H1 (cell line): Measurements from ENCODE around the gene CAMK2G. TPM values are rescaled to one million over a fixed set of nuclear protein-coding genes. Genes with fewer than 3 reads are reported as not detected.
A peak's percentile ranks its signal among the peaks of the same experiment; 100 is the strongest.

ENCODE experiments used
- ASH2L ChIP-seq: fragments of 200-600, 300-600 bp; sonication (generic); IDR thresholded peaks from one replicate; pipeline ENCODE4 v1.7.1; 2017; ENCODE audit warnings: low read length
- ATF3 ChIP-seq: IDR thresholded peaks from 2 replicates; pipeline ENCODE4 v1.6.1; 2011; ENCODE audit warnings: low read depth, mild to moderate bottlenecking, low read length; ENCODE audit not compliant: insufficient read depth
- BACH1 ChIP-seq: IDR thresholded peaks from 2 replicates; pipeline ENCODE4 v1.6.1; 2012; ENCODE audit warnings: low read length, improper control_type of control experiment
- CEBPB ChIP-seq: IDR thresholded peaks from 2 replicates; pipeline ENCODE4 v1.6.1; 2012; ENCODE audit warnings: low read depth, low read length
- CREB1 ChIP-seq: IDR thresholded peaks from 2 replicates; pipeline ENCODE4 v1.6.1; 2012; ENCODE audit warnings: inconsistent platforms
- CTBP2 ChIP-seq: IDR thresholded peaks from 2 replicates; pipeline ENCODE4 v1.7.0; 2011; ENCODE audit warnings: borderline replicate concordance, mild to moderate bottlenecking, moderate library complexity, mixed read lengths, low read length; ENCODE audit not compliant: insufficient read depth, insufficient read length
- GABPA ChIP-seq: IDR thresholded peaks from 2 replicates; pipeline ENCODE4 v1.6.1; 2011; ENCODE audit warnings: mild to moderate bottlenecking, low read length, moderate library complexity, borderline replicate concordance; ENCODE audit not compliant: insufficient read depth
- HDAC2 ChIP-seq, 2 experiments: fragments of 300-600 bp in 1 of 2; sonication (generic) in 1 of 2; IDR thresholded peaks; 2 replicates each; pipeline ENCODE4 v1.6.1; 2011 to 2012; ENCODE audit warnings: low read depth in 2 of 2, low read length in 2 of 2, mild to moderate bottlenecking in 2 of 2, moderate library complexity in 2 of 2, borderline replicate concordance in 1 of 2, inconsistent platforms in 1 of 2
- HDAC6 ChIP-seq: IDR thresholded peaks from one replicate; pipeline ENCODE4 v1.7.1; 2012; ENCODE audit warnings: low read depth, mild to moderate bottlenecking, inconsistent platforms, low read length, moderate library complexity
- JUN ChIP-seq: IDR thresholded peaks from 2 replicates; pipeline ENCODE4 v1.6.1; 2011; ENCODE audit warnings: low read depth, mild to moderate bottlenecking, improper control_type of control experiment, low read length
- PHF8 ChIP-seq: fragments of 200-600 bp; sonication (generic); conservative IDR thresholded peaks from 2 replicates; pipeline ENCODE4 v1.7.1; 2012; ENCODE audit warnings: low read depth, mild to moderate bottlenecking, inconsistent platforms, low read length, moderate library complexity
- POLR2AphosphoS5 ChIP-seq: IDR thresholded peaks from 2 replicates; pipeline ENCODE4 v1.6.1; 2011; ENCODE audit warnings: low read depth, low read length
- POU5F1 ChIP-seq: IDR thresholded peaks from 2 replicates; pipeline ENCODE4 v1.6.1; 2011; ENCODE audit warnings: low read depth, mild to moderate bottlenecking, low read length, moderate library complexity
- RFX5 ChIP-seq: IDR thresholded peaks from 2 replicates; pipeline ENCODE4 v1.6.1; 2011; ENCODE audit warnings: low read depth, low read length, improper control_type of control experiment, borderline replicate concordance
- SAP30 ChIP-seq: fragments of 300-600 bp; sonication (generic); IDR thresholded peaks from 2 replicates; pipeline ENCODE4 v1.7.1; 2012; ENCODE audit warnings: low read length, moderate library complexity, mild to moderate bottlenecking, inconsistent platforms; ENCODE audit not compliant: insufficient read depth, insufficient replicate concordance
- SIN3A ChIP-seq, 2 experiments: IDR thresholded peaks in 1 of 2; conservative IDR thresholded peaks in 1 of 2; 2 replicates each; pipeline ENCODE4 v1.6.1; 2011 to 2012; ENCODE audit warnings: low read length in 2 of 2, improper control_type of control experiment in 1 of 2, low read depth in 1 of 2, mild to moderate bottlenecking in 1 of 2
- SP2 ChIP-seq: IDR thresholded peaks from 2 replicates; pipeline ENCODE4 v1.6.1; 2012; ENCODE audit warnings: mild to moderate bottlenecking, low read length, inconsistent platforms
- SP4 ChIP-seq: IDR thresholded peaks from 2 replicates; pipeline ENCODE4 v1.6.1; 2012; ENCODE audit warnings: low read length, inconsistent platforms
- SRF ChIP-seq: IDR thresholded peaks from 2 replicates; pipeline ENCODE4 v1.6.1; 2011; ENCODE audit warnings: mild to moderate bottlenecking, low read depth, low read length, moderate library complexity
- TAF7 ChIP-seq: optimal IDR thresholded peaks from 2 replicates; pipeline ENCODE3; 2011; ENCODE audit warnings: low read depth, mild to moderate bottlenecking, inconsistent platforms, low read length, moderate library complexity, borderline replicate concordance
- USF2 ChIP-seq: IDR thresholded peaks from 2 replicates; pipeline ENCODE4 v1.6.1; 2011; ENCODE audit warnings: low read length, improper control_type of control experiment
- polyA plus RNA-seq, 7 experiments: library from polyadenylated mRNA; depleted of rRNA in 3 of 7; stranded (reverse) in 5 of 7; unstranded in 2 of 7; fragments of >200 nt in 5 of 7; fragments of 200-250 nt in 2 of 7; gene quantifications; 1 replicate in 5 of 7; 2 replicates in 1 of 7; 4 replicates in 1 of 7; pipeline versions ENCODE4 v1.2.1 to v1.2.3, GENCODE V29; 2011 to 2013; ENCODE audit warnings: missing spikeins in 2 of 7, mixed read lengths in 2 of 7
- total RNA-seq: library from RNA; stranded (reverse); fragmentation: NEBNext Ultra II Directional; extraction: Animal tissue kit (Norgen Biotek cat#: 25700); gene quantifications from 2 replicates; pipeline ENCODE4 v1.2.1, GENCODE V29; 2021

Gene CAMK2G
- total and polyA plus RNA-seq, 2 of the 8 experiments (the other 6 are each of a cell fraction or from before 2014, with no cell fraction given): 28.9 to 31.7 TPM

GRCh38 chr10:73848821-73849489 is 25.4 kb downstream of the CAMK2G start (continued):
- TF ChIP-seq RFX5 (no peak), PHF8 (no peak), USF2 (no peak), JUN (no peak), ASH2L (no peak), POU5F1 (no peak), GABPA (no peak), SRF (no peak), HDAC6 (no peak), HDAC2 (IDR thresholded peaks at IDR 0.05; ENCODE audit: borderline replicate concordance in 1 of 2, low read depth in 2 of 2, low read length in 2 of 2) (no peak), TAF7 (no peak), POLR2AphosphoS5 (no peak), SAP30 (no peak), BACH1 (no peak), CTBP2 (no peak), ATF3 (no peak), SP2 (no peak), SIN3A (conservative IDR thresholded peaks at IDR 0.05 in 1 of 2, IDR thresholded peaks at IDR 0.05 in 1 of 2; ENCODE audit: low read depth in 1 of 2, low read length in 2 of 2) (no peak), SP4 (no peak), CREB1 (peak; percentile 49; the same call in 1 of the 2 replicates), CEBPB (no peak)
